Heart left ventricle (tissue), 16 donors: ENCODE data around the gene ZNF521. TPM values are rescaled to one million over a fixed set of nuclear protein-coding genes. Genes with fewer than 3 reads are reported as not detected.
A peak's percentile ranks its signal among the peaks of the same experiment; 100 is the strongest.

Experiments
- ATAC-seq, 4 donors: fragments of 200-7000 bp; cut with Tn5 transposase; one replicate each; pipeline ENCODE4 v1.9.1; 2020 to 2022; ENCODE audit warnings: moderate library complexity in 4 of 4, mild to moderate bottlenecking in 3 of 4, moderate number of reproducible peaks in 1 of 4
- DNase-seq, 5 donors: peaks; one replicate each; pipeline ENCODE4 v3.0.0-alpha.2; 2020
- H3K27ac ChIP-seq, 12 donors: fragments of 200-600 bp; sonication (generic) in 4 of 12; one replicate each; pipeline versions ENCODE4 v1.5.0 to v1.8.0; 2016 to 2022; ENCODE audit warnings: mild to moderate bottlenecking in 2 of 12
- H3K27me3 ChIP-seq, 9 donors: fragments of 200-600 bp; sonication (generic) in 2 of 9; one replicate each; pipeline versions ENCODE4 v1.5.1 to v1.8.0; 2016 to 2022; ENCODE audit warnings: mild to moderate bottlenecking in 3 of 9
- H3K36me3 ChIP-seq, 9 donors: fragments of 200-600 bp; sonication (generic) in 2 of 9; one replicate each; pipeline versions ENCODE4 v1.5.0 to v1.8.0; 2018 to 2022; ENCODE audit warnings: mild to moderate bottlenecking in 2 of 9
- H3K4me1 ChIP-seq, 12 donors: fragments of 200-600 bp; sonication (generic) in 4 of 12; one replicate each; pipeline versions ENCODE4 v1.5.0 to v1.8.0; 2016 to 2022; ENCODE audit warnings: mild to moderate bottlenecking in 3 of 12
- H3K4me3 ChIP-seq, 12 donors: fragments of 200-600 bp; sonication (generic) in 4 of 12; one replicate each; pipeline versions ENCODE4 v1.5.0 to v1.8.0; 2017 to 2022; ENCODE audit warnings: mild to moderate bottlenecking in 9 of 12, moderate library complexity in 4 of 12
- H3K9me3 ChIP-seq, 12 donors: fragments of 200-600 bp; sonication (generic) in 4 of 12; one replicate each; pipeline versions ENCODE4 v1.5.0 to v1.8.0; 2016 to 2022; ENCODE audit warnings: mild to moderate bottlenecking in 1 of 12
- CTCF ChIP-seq, 12 donors: fragments of 200-600 bp; sonication (generic) in 4 of 12; IDR thresholded peaks; one replicate each; pipeline versions ENCODE4 v1.5.0 to v1.8.0; 2018 to 2022; ENCODE audit warnings: antibody characterized with exemption in 12 of 12, mild to moderate bottlenecking in 5 of 12
- POLR2A ChIP-seq, 2 donors: fragments of 450-650 bp; IDR thresholded peaks; one replicate each; pipeline ENCODE4 v1.6.1; 2017; ENCODE audit warnings: antibody characterized with exemption in 2 of 2, mild to moderate bottlenecking in 2 of 2, moderate library complexity in 2 of 2
- WGBS, 4 donors: extraction: QIAGEN DNeasy Blood & Tissue Kit in 2 of 4; methylation state at CpG; one replicate each; pipeline versions ENCODE4 v1.1.5 to v1.1.7; 2013 to 2018; 5-methylcytosine and 5-hydroxymethylcytosine counted together
- intact Hi-C, 10 donors: fragments of 100-400 bp; cut with DNase I; formaldehyde crosslinking; loops; one replicate each; pipeline versions ENCODE4 v1.11.1 to v1.14.2; 2022
- polyA plus RNA-seq, 2 donors: library from polyadenylated mRNA; stranded (reverse); fragments of 200-250 nt; gene quantifications; one replicate each; pipeline ENCODE4 v1.2.3, GENCODE V29; 2013
- total RNA-seq, 9 donors: library from RNA; depleted of rRNA in 2 of 9; stranded (reverse); fragments of >200 nt in 2 of 9; fragmentation: NEBNext Ultra II Directional in 3 of 9; extraction: Animal tissue kit (Norgen Biotek cat#: 25700) in 3 of 9; gene quantifications; one replicate each; pipeline versions ENCODE4 v1.1.0 to v1.2.4, GENCODE V29; 2016 to 2023
- donor health status: ischemic (EF 13 %, LVEDD 7.1; RV severe dilation, severe dysfunction).
- donor health status: healthy with polysubstance abuse.
- donor health status: DM: no; HTN: yes; CAD: no.
- donor health status: DM: no; HTN: no; CAD: no.
- donor health status: ischemic (EF 25% LVEDD 6.9; RV normal size, moderate dysfunction).
- donor health status: ischemic (EF 25% LVEDD 5.7; RV mildly dilated, moderate dysfunction).
- donor health status: healthy.
- donor health status: DM: yes; HTN: yes; CAD: no.
- donor health status: ischemic (EF 35%, LVEDD 5.7; RV mildly dilated, moderate dysfunction).
- donor health status: nonischemic (EF 11% LVEDD 7.7; RV severe dilation, severe dysfunction).
- donor health status: DM: yes; HTN: yes; CAD: no.
- donor health status: PGD.
- donor health status: ischemic (EF 29% LVEDD 5.4; RV normal size, mild dysfunction).
- donor health status: nonischemic (EF 23%, LVEDD 6.1; RV moderate dilation, normal function).

ZNF521 gene
- total and polyA plus RNA-seq, 11 donors, result 1.5 to 24.4 (median 14.9) TPM

GRCh38 chr18:25282896-25283703 lies 68.9 kb downstream of the ZNF521 start:
- TF ChIP-seq CTCF (IDR thresholded peaks at IDR 0.05) (no peak), POLR2A (IDR thresholded peaks at IDR 0.05) (no peak)
- no peak overlapping the region for H3K4me3 ChIP-seq
- no peaks in the 10 kb centered on the region for H3K9me3 ChIP-seq
- ATAC-seq (no peak), DNase-seq (no peak)
- H3K27ac ChIP-seq, result peak overlapping the region in 10 of 12 donors; percentile 1 to 88 (median 76)
- WGBS, 4 donors, result 78 to 83% (median 80%) methylated on average over 4 of the region's 4 CpGs
- no peaks in the 10 kb centered on the region for H3K36me3 ChIP-seq
- H3K27me3 ChIP-seq, result no peaks in the 10 kb centered on the region
- H3K4me1 ChIP-seq, result peaks cover 0 to 80% (median 54%) of the 10 kb centered on the region in 12 donors
- intact Hi-C loops, result loop anchor here in 6 of 10 donors (5.0 to 10.0 kb wide), 5 partner anchors 46 to 116 kb away; no protein-coding TSS in a partner anchor

- no peaks in the 10 kb centered on the region for H3K36me3 ChIP-seq
- H3K27me3 ChIP-seq, result no peaks in the 10 kb centered on the region
- TF ChIP-seq CTCF (IDR thresholded peaks at IDR 0.05), result no peak
- no peaks in the 10 kb centered on the region for H3K9me3 ChIP-seq
- intact Hi-C loops, result loop anchor here in 6 of 10 donors (5.0 to 10.0 kb wide), 5 partner anchors 45 to 115 kb away; no protein-coding TSS in a partner anchor
- peak in 2 of 4 donors; percentile 14 to 27 for ATAC-seq
- H3K4me1 ChIP-seq, result peaks cover 0 to 79% (median 48%) of the 10 kb centered on the region in 12 donors
- H3K27ac ChIP-seq, result peak overlapping the region in 6 of 12 donors; percentile 7 to 83 (median 62)
- WGBS, 4 donors, result 34 to 41% (median 38%) methylated on average over 8 of the region's 8 CpGs
- peak in 2 of 5 donors; percentile 31 to 45 for DNase-seq
- no peak overlapping the region for H3K4me3 ChIP-seq
These were observed 69.7 kb downstream of the ZNF521 start for GRCh38 chr18:25282282-25282681.

- WGBS, 4 donors, result 37 to 80% (median 57%) methylated on average over 6 of the region's 6 CpGs
- DNase-seq (no peak), ATAC-seq (no peak)
- H3K36me3 ChIP-seq, result no peaks in the 10 kb centered on the region
- no peaks in the 10 kb centered on the region for H3K27me3 ChIP-seq
- H3K9me3 ChIP-seq, result no peaks in the 10 kb centered on the region
- TF ChIP-seq CTCF (IDR thresholded peaks at IDR 0.05) (no peak), POLR2A (IDR thresholded peaks at IDR 0.05) (no peak)
- H3K27ac ChIP-seq, result peak overlapping the region in 2 of 12 donors; percentile 37 to 81
- intact Hi-C loops, result loop anchor here in 6 of 10 donors (5.0 to 10.0 kb wide), 5 partner anchors 44 to 114 kb away; no protein-coding TSS in a partner anchor
- H3K4me3 ChIP-seq, result no peak overlapping the region
- peaks cover 0 to 72% (median 45%) of the 10 kb centered on the region in 12 donors for H3K4me1 ChIP-seq
These were observed 70.4 kb downstream of the ZNF521 start for GRCh38 chr18:25281556-25281955.

- Histone ChIP-seq H3K27me3 (no peaks in the 10 kb centered on the region), H3K27ac (no peak overlapping the region), H3K36me3 (no peaks in the 10 kb centered on the region), H3K9me3 (no peaks in the 10 kb centered on the region), H3K4me1 (peaks cover 0 to 69% (median 43%) of the 10 kb centered on the region in 12 donors), H3K4me3 (no peak overlapping the region)
- ATAC-seq (no peak), DNase-seq (no peak)
- WGBS, 4 donors, result 73 to 84% (median 81%) methylated on average over 6 of the region's 6 CpGs
- intact Hi-C loops, result loop anchor here in 7 of 10 donors (5.0 to 10.0 kb wide), 6 partner anchors 38 to 113 kb away; no protein-coding TSS in a partner anchor
- TF ChIP-seq POLR2A (IDR thresholded peaks at IDR 0.05), result no peak
These were observed 72.0 kb downstream of the ZNF521 start for GRCh38 chr18:25279961-25280360.
